ENCODE measurements around the gene CADPS2. TPM values are rescaled to one million over a fixed set of nuclear protein-coding genes. Genes with fewer than 3 reads are reported as not detected.

CADPS2 gene
- total and polyA plus RNA-seq, 2 of the 8 experiments (the other 6 are each of a cell fraction or from before 2014, with no cell fraction given) = 8.9 to 22.3 TPM

GRCh38 chr7:122651451-122651850 lies 234.8 kb downstream of the CADPS2 start:
- no peak overlapping the region for H2BK20ac ChIP-seq (ENCODE audit: low read length)
- no peak overlapping the region for H2BK12ac ChIP-seq (ENCODE audit: low read depth, low read length)
- H3K4ac ChIP-seq (replicated peaks; ENCODE audit: insufficient read length, low read depth, low read length) = no peak overlapping the region
- H3K27ac ChIP-seq (ENCODE audit: low read depth, low read length) = no peak overlapping the region
- no peaks in the 10 kb centered on the region for H3K36me3 ChIP-seq (ENCODE audit: control insufficient read depth in 2 of 4, insufficient read depth in 4 of 4, low read length in 3 of 4)
- peaks cover 0 to 5% (median 2%) of the 10 kb centered on the region in 4 experiments; a peak in 2 of 7 replicates for H3K4me1 ChIP-seq (replicated peaks in 1 of 4; ENCODE audit: control insufficient read depth in 3 of 4, insufficient read depth in 4 of 4, low read length in 3 of 4)
- H4K91ac ChIP-seq (replicated peaks; ENCODE audit: insufficient read length, low read length) = no peak overlapping the region
- DNase-seq (ENCODE audit: low read depth in 1 of 2, low spot score in 2 of 2) (no peak), FAIRE-seq (no peak)
- no peak overlapping the region for H2AFZ ChIP-seq (ENCODE audit: low read length)
- ChIA-PET POLR2A (ENCODE audit: partially characterized antibody) (no interaction called here), CTCF (ENCODE audit: partially characterized antibody) (no interaction called here)
- H3K23me2 ChIP-seq (ENCODE audit: low read depth, low read length) = no peaks in the 10 kb centered on the region
- H2BK5ac ChIP-seq (ENCODE audit: low read depth, low read length) = no peak overlapping the region
- H4K8ac ChIP-seq (ENCODE audit: extremely low read depth, insufficient read depth, low read length) = no peak overlapping the region
- H3K4me3 ChIP-seq (ENCODE audit: extremely low read depth in 1 of 4, insufficient read depth in 2 of 4, low read depth in 3 of 4, low read length in 4 of 4) = no peak overlapping the region
- H3K14ac ChIP-seq (ENCODE audit: insufficient read length) = no peak overlapping the region
- H3K56ac ChIP-seq (replicated peaks; ENCODE audit: insufficient read length, low read depth, low read length) = no peak overlapping the region
- no peak overlapping the region for H3K4me2 ChIP-seq (ENCODE audit: insufficient read depth in 1 of 2, low read depth in 2 of 2, low read length in 2 of 2)
- no peaks in the 10 kb centered on the region for H3K79me2 ChIP-seq (ENCODE audit: control insufficient read depth in 1 of 2, insufficient read depth in 2 of 2, low read length in 2 of 2)
- H2BK120ac ChIP-seq (replicated peaks; ENCODE audit: low read depth, low read length) = no peak overlapping the region
- H3K23ac ChIP-seq (ENCODE audit: insufficient read length) = no peak overlapping the region
- no peak overlapping the region for H3K9ac ChIP-seq (replicated peaks in 1 of 4; ENCODE audit: extremely low read depth in 1 of 4, low read depth in 3 of 4, low read length in 3 of 4)
- H3K79me1 ChIP-seq (ENCODE audit: low read depth, low read length) = no peaks in the 10 kb centered on the region
- WGBS, 2 experiments (ENCODE audit: extremely low coverage in 1 of 2, insufficient coverage in 1 of 2, insufficient read length in 1 of 2, insufficient replicate concordance in 2 of 2, low coverage in 1 of 2, low lambda C conversion rate in 2 of 2, missing lambda C conversion rate in 1 of 2) = 92% methylated on average over 2 of the region's 2 CpGs; no CpG with 5 or more reads in 1 of the 2 experiments
- no peaks in the 10 kb centered on the region for H3K27me3 ChIP-seq (replicated peaks in 1 of 4; ENCODE audit: control insufficient read depth in 3 of 4, extremely low read depth in 1 of 4, insufficient read depth in 3 of 4, low read length in 3 of 4)
- no peaks in the 10 kb centered on the region for H4K20me1 ChIP-seq (replicated peaks in 1 of 2; ENCODE audit: control insufficient read depth in 1 of 2, insufficient read depth in 2 of 2, low read length in 2 of 2)
- no peak overlapping the region for H4K5ac ChIP-seq (ENCODE audit: insufficient read length, low read depth, low read length)
- H2BK15ac ChIP-seq (ENCODE audit: low read length) = no peak overlapping the region
- H3K9me3 ChIP-seq (ENCODE audit: insufficient read depth in 2 of 2, low read depth in 1 of 2, low read length in 1 of 2) = no peaks in the 10 kb centered on the region
- H2AK5ac ChIP-seq (ENCODE audit: low read depth, low read length) = no peak overlapping the region
- no peak overlapping the region for H3K18ac ChIP-seq (ENCODE audit: extremely low read depth, low read length)
- no peak for TF ChIP-seq KDM1A (IDR thresholded peaks at IDR 0.05; ENCODE audit: borderline replicate concordance, low read length)
- no peak for TF ChIP-seq CHD2 (IDR thresholded peaks at IDR 0.05; ENCODE audit: low read length)
- TF ChIP-seq GABPA (IDR thresholded peaks at IDR 0.05; ENCODE audit: borderline replicate concordance, insufficient read depth, low read length) = no peak
- TF ChIP-seq SIX5 (IDR thresholded peaks at IDR 0.05; ENCODE audit: low read depth, low read length) = no peak
- no peak for TF ChIP-seq HDAC2 (IDR thresholded peaks at IDR 0.05; ENCODE audit: borderline replicate concordance in 1 of 2, low read depth in 2 of 2, low read length in 2 of 2)
- no peak for TF ChIP-seq POLR2A (IDR thresholded peaks at IDR 0.05; ENCODE audit: control extremely low read depth in 1 of 2, low read depth in 2 of 2, low read length in 2 of 2)
- TF ChIP-seq BRCA1 (IDR thresholded peaks at IDR 0.05; ENCODE audit: low read depth, low read length) = no peak
- TF ChIP-seq POU5F1 (IDR thresholded peaks at IDR 0.05; ENCODE audit: low read depth, low read length) = no peak
- TF ChIP-seq CBX8 (IDR thresholded peaks at IDR 0.05; ENCODE audit: borderline replicate concordance, low read depth, low read length) = no peak
- TF ChIP-seq CBX5 (IDR thresholded peaks at IDR 0.05; ENCODE audit: low read depth, low read length) = no peak
- no peak for TF ChIP-seq SP1 (IDR thresholded peaks at IDR 0.05; ENCODE audit: low read depth, low read length)
- no peak for TF ChIP-seq EGR1 (IDR thresholded peaks at IDR 0.05; ENCODE audit: borderline replicate concordance, low read depth, low read length)
- TF ChIP-seq CREB1 (IDR thresholded peaks at IDR 0.05) = no peak
- no peak for TF ChIP-seq PHF8 (conservative IDR thresholded peaks at IDR 0.05; ENCODE audit: low read depth, low read length)
- no peak for TF ChIP-seq GTF2F1 (IDR thresholded peaks at IDR 0.05; ENCODE audit: borderline replicate concordance, low read depth, low read length)
- TF ChIP-seq RFX5 (IDR thresholded peaks at IDR 0.05; ENCODE audit: borderline replicate concordance, low read depth, low read length) = no peak
- TF ChIP-seq SP4 (IDR thresholded peaks at IDR 0.05; ENCODE audit: low read length) = no peak

Measured in H1 (cell line).